Skeletal muscle tissue (tissue), 4 donors: ENCODE data around the gene MYO1H. TPM values are rescaled to one million over a fixed set of nuclear protein-coding genes. Genes with fewer than 3 reads are reported as not detected.

ENCODE experiments used
- H3K27ac ChIP-seq: one replicate; pipeline ENCODE4 v1.7.0; 2013; ENCODE audit warnings: mild to moderate bottlenecking, low read depth, low read length, inconsistent platforms
- H3K27me3 ChIP-seq, 3 donors: one replicate each; pipeline ENCODE4 v1.7.0; 2013; ENCODE audit warnings: low read length in 3 of 3; ENCODE audit not compliant: control insufficient read depth in 3 of 3, insufficient read depth in 3 of 3
- H3K36me3 ChIP-seq, 3 donors: one replicate each; pipeline ENCODE4 v1.7.0; 2013; ENCODE audit warnings: low read length in 3 of 3; ENCODE audit not compliant: control insufficient read depth in 3 of 3, insufficient read depth in 3 of 3
- H3K4me1 ChIP-seq, 3 donors: one replicate each; pipeline ENCODE4 v1.7.0; 2013; ENCODE audit warnings: low read length in 3 of 3, mild to moderate bottlenecking in 3 of 3; ENCODE audit not compliant: control insufficient read depth in 3 of 3, insufficient read depth in 3 of 3
- H3K4me3 ChIP-seq, 3 donors: one replicate each; pipeline ENCODE4 v1.7.0; 2013; ENCODE audit warnings: low read length in 3 of 3
- H3K9ac ChIP-seq, 3 donors: one replicate each; pipeline ENCODE4 v1.7.0; 2013; ENCODE audit warnings: low read length in 3 of 3, mild to moderate bottlenecking in 3 of 3, moderate library complexity in 2 of 3, low read depth in 1 of 3
- H3K9me3 ChIP-seq, 3 donors: one replicate each; pipeline ENCODE4 v1.7.0; 2013; ENCODE audit warnings: low read length in 3 of 3; ENCODE audit not compliant: control insufficient read depth in 3 of 3
- total RNA-seq: library from RNA; depleted of rRNA; stranded (reverse); fragments of >200 nt; gene quantifications from one replicate; pipeline ENCODE4 v1.2.3, GENCODE V29; 2014
- donor health status: Osteomylitis.

Gene MYO1H
- total RNA-seq = not detected

GRCh38 chr12:109347589-109347988, at the start of gene MYO1H:
MYO1H (plus strand) TSS chr12:109347900; CDS start chr12:109347961, 61 bp downstream.
- Histone ChIP-seq H3K27ac (no peak within 1 kb of the TSS), H3K27me3 (peaks cover 0 to 3% (median 0%) of the 10 kb centered on the region in 3 donors), H3K4me1 (no peaks in the 10 kb centered on the region), H3K9me3 (peaks cover 0 to 2% (median 0%) of the 10 kb centered on the region in 3 donors), H3K36me3 (no peaks in the 10 kb centered on the region), H3K9ac (no peak within 1 kb of the TSS), H3K4me3 (no peak within 1 kb of the TSS)

GRCh38 chr12:109299849-109300248, 47.9 kb upstream of the MYO1H start:
- no peak overlapping the region for H3K27ac ChIP-seq
- no peak overlapping the region for H3K9ac ChIP-seq
- H3K27me3 ChIP-seq = peaks cover 10 to 26% (median 20%) of the 10 kb centered on the region in 3 donors
- H3K4me1 ChIP-seq = no peaks in the 10 kb centered on the region
- H3K36me3 ChIP-seq = no peaks in the 10 kb centered on the region
- no peak overlapping the region for H3K4me3 ChIP-seq
- no peaks in the 10 kb centered on the region for H3K9me3 ChIP-seq

- Histone ChIP-seq H3K4me3 (no peak overlapping the region), H3K9ac (no peak overlapping the region), H3K27me3 (peaks cover 17 to 37% (median 25%) of the 10 kb centered on the region in 3 donors), H3K4me1 (no peaks in the 10 kb centered on the region), H3K9me3 (no peaks in the 10 kb centered on the region), H3K36me3 (no peaks in the 10 kb centered on the region), H3K27ac (no peak overlapping the region)
Observed at GRCh38 chr12:109301643-109302168, 46.0 kb upstream of the MYO1H start.

DNA sequence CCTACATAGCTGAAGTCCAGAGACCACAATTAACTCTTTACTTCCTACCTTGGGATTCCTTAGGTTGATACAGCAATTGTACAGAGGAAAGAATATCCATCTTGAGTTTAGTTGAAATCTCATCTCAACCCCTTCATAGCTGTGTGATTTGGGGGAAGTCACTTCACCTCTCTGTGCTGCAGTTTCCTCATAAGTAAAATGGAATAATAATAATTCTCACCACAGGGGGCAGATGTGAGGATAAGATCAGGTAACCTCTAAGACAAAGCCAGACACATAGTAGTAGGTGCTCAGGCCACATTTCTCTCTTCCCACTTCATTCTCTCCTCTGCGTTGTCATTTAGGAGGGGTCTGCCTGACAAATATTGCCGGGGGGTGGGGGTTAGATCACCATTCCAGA, 45.3 kb upstream of the MYO1H start:
- Histone ChIP-seq H3K27ac (no peak overlapping the region), H3K4me3 (no peak overlapping the region), H3K4me1 (no peaks in the 10 kb centered on the region), H3K27me3 (peaks cover 23 to 43% (median 31%) of the 10 kb centered on the region in 3 donors), H3K9me3 (no peaks in the 10 kb centered on the region), H3K36me3 (no peaks in the 10 kb centered on the region), H3K9ac (no peak overlapping the region)

GRCh38 chr12:109302770-109303169, 44.9 kb upstream of the MYO1H start:
- Histone ChIP-seq H3K4me3 (no peak overlapping the region), H3K36me3 (no peaks in the 10 kb centered on the region), H3K27me3 (peaks cover 27 to 46% (median 34%) of the 10 kb centered on the region in 3 donors), H3K27ac (no peak overlapping the region), H3K4me1 (no peaks in the 10 kb centered on the region), H3K9me3 (no peaks in the 10 kb centered on the region), H3K9ac (no peak overlapping the region)

- Histone ChIP-seq H3K9ac (no peak overlapping the region), H3K9me3 (no peaks in the 10 kb centered on the region), H3K27ac (no peak overlapping the region), H3K4me3 (no peak overlapping the region), H3K27me3 (peaks cover 38 to 57% (median 50%) of the 10 kb centered on the region in 3 donors), H3K36me3 (no peaks in the 10 kb centered on the region), H3K4me1 (peaks cover 0 to 2% (median 2%) of the 10 kb centered on the region in 3 donors)
Observed at GRCh38 chr12:109304485-109304884, 43.2 kb upstream of the MYO1H start.

- H3K4me3 ChIP-seq = no peak overlapping the region
- H3K27me3 ChIP-seq = peaks cover 44 to 65% (median 56%) of the 10 kb centered on the region in 3 donors
- H3K27ac ChIP-seq = no peak overlapping the region
- peaks cover 4 to 9% (median 8%) of the 10 kb centered on the region in 3 donors for H3K4me1 ChIP-seq
- H3K36me3 ChIP-seq = no peaks in the 10 kb centered on the region
- no peaks in the 10 kb centered on the region for H3K9me3 ChIP-seq
- no peak overlapping the region for H3K9ac ChIP-seq
Observed at GRCh38 chr12:109305547-109305946, 42.2 kb upstream of the MYO1H start.

GRCh38 chr12:109307051-109307450, 40.6 kb upstream of the MYO1H start:
- H3K36me3 ChIP-seq = no peaks in the 10 kb centered on the region
- no peak overlapping the region for H3K27ac ChIP-seq
- H3K9ac ChIP-seq = no peak overlapping the region
- H3K4me1 ChIP-seq = peaks cover 4 to 9% (median 9%) of the 10 kb centered on the region in 3 donors
- H3K27me3 ChIP-seq = peaks cover 53 to 67% (median 60%) of the 10 kb centered on the region in 3 donors
- H3K9me3 ChIP-seq = no peaks in the 10 kb centered on the region
- H3K4me3 ChIP-seq = no peak overlapping the region

DNA sequence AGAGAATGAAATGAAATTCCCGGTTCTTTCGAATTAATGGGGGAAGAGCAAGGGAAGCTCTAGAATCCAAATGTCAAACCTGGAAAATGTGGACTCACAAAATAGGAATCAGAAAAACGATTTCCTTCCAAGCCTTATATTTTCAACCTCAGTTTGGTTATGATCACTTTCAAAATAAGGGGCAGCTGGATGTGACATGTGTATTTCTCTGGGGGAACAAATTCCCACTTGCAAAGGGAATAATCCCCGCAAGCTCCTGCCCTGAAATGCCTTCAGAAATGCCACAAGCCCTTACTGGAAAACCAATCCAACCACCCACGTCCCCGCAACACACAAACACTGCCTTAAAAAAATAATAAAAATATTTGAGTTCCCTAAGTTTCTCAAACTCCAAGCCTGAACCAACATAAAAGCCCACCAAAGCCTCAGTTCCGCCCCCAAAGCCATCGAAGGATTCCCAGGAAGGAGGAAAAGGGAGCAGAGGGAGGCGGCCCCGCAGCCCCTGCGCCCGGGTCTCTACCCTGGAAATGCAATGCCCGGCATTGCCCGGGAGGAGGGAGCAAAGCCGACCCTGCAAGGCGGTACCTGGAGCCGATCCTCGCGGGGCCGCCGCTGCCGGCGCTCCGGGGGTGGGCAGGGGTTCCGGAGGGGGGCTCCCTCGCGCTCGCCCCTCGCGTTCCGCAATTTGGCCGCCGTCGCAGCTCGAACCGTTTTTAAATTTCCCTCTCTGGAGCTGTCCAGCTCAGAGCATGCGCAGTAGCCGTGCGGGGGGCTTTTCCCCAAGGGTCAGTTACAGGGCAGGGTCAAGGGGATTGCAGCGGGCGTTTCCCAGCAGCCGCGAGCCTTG, 38.9 kb upstream of the MYO1H start, which contains the start of gene FOXN4:
TSS of gene FOXN4 (minus strand) at position 751 of the 847 bp plus-strand sequence. CDS start 963 bp downstream, outside the sequence.
- Histone ChIP-seq H3K4me3 (peak within 1 kb of the TSS; percentile 60 to 65 (median 60)), H3K9me3 (no peaks in the 10 kb centered on the region), H3K9ac (peak within 1 kb of the TSS in 1 of 3 donors; percentile 45), H3K4me1 (peaks cover 4 to 9% (median 9%) of the 10 kb centered on the region in 3 donors), H3K27ac (no peak within 1 kb of the TSS), H3K36me3 (no peaks in the 10 kb centered on the region), H3K27me3 (peaks cover 50 to 57% (median 53%) of the 10 kb centered on the region in 3 donors)
